GM21529 (cell line): Measurements from ENCODE around the gene KCNV2.
"Not testable (repeated sequence)": the region's sequence is repeated elsewhere in the genome, so short reads cannot be mapped to it uniquely, and the experiment has no call there.

Source experiments
- ATAC-seq: cut with Tn5 transposase; IDR thresholded peaks from one replicate; pipeline ENCODE4 v1.9.1; 2021; ENCODE audit not compliant: unreplicated experiment

The KCNV2 gene

GRCh38 chr9:2717385-2717784 lies at the start of gene KCNV2:
TSS of gene KCNV2 (plus strand) at chr9:2717510. CDS start at chr9:2717740, 230 bp downstream.
- no peak for ATAC-seq

DNA sequence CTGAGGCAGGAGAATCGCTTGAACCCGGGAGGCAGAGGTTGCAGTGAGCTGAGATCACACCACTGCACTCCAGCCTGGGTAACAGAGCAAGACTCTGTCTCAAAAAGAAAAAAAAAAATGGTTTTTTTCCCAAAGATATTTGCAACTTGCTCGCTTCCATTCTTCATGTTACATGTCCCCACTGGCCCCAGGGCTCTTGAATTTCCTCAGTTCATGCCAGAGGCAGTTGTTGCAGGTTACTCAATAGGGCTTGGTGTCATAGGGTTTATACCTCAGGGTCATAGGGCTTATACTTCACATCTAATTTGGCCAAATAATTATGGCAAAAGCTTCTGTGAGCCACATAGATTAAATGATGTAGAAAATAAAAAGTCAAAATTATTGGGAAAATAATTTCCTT lies 44.1 kb upstream of the KCNV2 start:
- no peak for ATAC-seq

- ATAC-seq: no peak
Measured at GRCh38 chr9:2674141-2674824, 43.0 kb upstream of the KCNV2 start.

DNA sequence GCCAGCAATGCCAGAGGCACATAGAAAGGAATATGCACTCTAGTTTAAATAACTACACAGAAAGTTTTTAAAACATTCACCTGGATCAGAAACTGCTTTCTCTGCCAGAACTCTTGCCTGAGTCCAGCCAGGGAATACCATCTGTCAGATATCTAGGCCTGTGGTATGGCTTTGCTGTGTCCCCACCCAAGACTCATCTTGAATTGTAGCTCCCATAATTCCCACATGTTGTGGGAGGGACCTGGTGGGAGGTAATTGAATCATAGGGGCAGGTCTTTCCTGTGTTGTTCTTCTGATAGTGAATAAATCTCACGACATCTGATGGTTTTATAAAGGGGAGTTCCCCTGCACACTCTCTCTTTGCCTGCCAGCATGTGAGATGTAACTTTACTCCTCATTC lies 41.5 kb upstream of the KCNV2 start:
- no peak for ATAC-seq

GRCh38 chr9:2676466-2676865 lies 40.8 kb upstream of the KCNV2 start:
- no peak for ATAC-seq

- ATAC-seq: no peak
Measured at GRCh38 chr9:2677915-2678889, 39.1 kb upstream of the KCNV2 start.

DNA sequence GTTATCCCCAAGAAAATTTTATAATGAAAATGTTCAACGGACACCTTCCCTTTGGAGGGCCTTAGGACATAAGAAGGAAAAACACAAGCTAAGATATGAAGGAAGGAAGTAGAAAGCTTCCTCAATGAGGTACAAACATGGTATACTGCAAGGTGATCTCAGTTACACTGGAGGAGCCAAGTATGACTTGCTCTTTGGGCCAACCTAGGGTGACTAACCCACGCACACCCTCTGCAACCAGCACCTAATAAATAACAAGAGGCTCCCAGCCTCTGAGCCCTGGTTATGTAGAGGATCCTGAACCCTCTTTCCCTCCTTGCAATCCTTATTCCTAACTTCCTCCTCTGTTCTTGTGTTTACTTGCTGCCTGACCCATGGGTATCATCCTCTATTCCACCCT lies 38.3 kb upstream of the KCNV2 start:
- no peak for ATAC-seq

- ATAC-seq: no peak
Measured at GRCh38 chr9:2681981-2682380, 35.3 kb upstream of the KCNV2 start.

GRCh38 chr9:2686911-2687310 lies 30.4 kb upstream of the KCNV2 start:
- no peak for ATAC-seq

GRCh38 chr9:2688636-2689035 lies 28.7 kb upstream of the KCNV2 start:
- no peak for ATAC-seq

GRCh38 chr9:2691212-2691611 lies 26.1 kb upstream of the KCNV2 start:
- ATAC-seq: no peak

- no peak for ATAC-seq
Measured at GRCh38 chr9:2691626-2692025, 25.7 kb upstream of the KCNV2 start.

GRCh38 chr9:2693056-2693455 lies 24.3 kb upstream of the KCNV2 start:
- ATAC-seq: no peak

GRCh38 chr9:2697492-2697891 lies 19.8 kb upstream of the KCNV2 start:
- peak; percentile 96 for ATAC-seq

GRCh38 chr9:2700398-2700797 lies 16.9 kb upstream of the KCNV2 start:
- no peak for ATAC-seq

DNA sequence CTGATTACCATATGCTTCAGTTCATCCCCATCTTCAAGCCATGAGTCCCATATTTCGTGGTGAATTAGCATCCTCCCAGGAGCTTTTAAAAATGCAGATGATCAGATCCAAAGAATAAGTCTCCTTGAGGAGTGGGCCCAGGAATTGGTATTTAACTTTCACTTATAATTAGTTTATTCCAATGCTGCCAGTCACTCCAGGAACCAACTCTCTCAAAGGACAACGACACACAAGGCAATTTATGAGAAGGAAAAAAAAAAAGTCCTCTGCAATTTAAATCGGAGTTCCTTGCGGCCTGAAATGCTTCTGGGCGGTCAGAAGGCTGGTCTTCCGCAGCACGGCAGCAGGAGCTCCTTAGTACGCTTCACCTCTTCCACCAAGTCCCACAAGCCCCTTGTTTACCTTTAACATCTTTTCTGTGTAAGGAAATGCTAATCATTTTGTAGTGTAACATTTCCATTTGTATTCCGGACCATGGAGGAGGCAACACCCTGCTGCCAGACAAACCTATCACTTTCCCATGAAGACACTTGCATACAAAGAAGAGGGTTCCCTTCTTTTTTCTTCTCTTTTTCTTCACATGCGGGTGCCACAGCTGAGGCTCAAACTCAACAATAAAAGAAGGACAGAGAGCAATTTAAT lies 16.3 kb upstream of the KCNV2 start:
- no peak for ATAC-seq

GRCh38 chr9:2704504-2704903 lies 12.8 kb upstream of the KCNV2 start:
- no peak for ATAC-seq

- not testable (repeated sequence) for ATAC-seq
Measured at GRCh38 chr9:2707256-2707655, 10.1 kb upstream of the KCNV2 start.

DNA sequence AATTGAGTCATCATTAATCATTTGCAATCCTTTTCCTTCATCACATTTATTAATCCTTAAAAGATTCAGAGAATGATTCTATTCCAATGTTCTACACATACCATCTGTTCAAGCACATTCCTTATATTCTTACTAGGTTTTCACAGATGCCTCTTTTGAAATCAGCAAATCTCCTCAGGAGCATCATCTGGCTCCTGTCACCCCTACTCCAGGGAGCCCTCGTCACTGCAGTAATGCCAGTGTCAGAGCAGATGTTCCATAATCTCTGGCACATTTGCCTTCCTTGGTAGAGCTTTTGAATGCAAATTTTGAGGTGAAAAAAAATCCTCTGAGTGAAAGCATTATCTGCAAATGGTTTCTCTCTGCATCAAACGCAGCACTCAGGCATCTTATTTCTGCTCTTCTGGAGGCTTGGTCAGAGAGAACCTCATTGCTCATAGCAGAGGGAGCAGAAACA lies 7.6 kb upstream of the KCNV2 start:
- peak; percentile 64 for ATAC-seq

- ATAC-seq: no peak
Measured at GRCh38 chr9:2711716-2712115, 5.6 kb upstream of the KCNV2 start.

- no peak for ATAC-seq
Measured at GRCh38 chr9:2718001-2718697, 839 bp downstream of the KCNV2 start.
